ENCODE results near the gene KRT33B. TPM values are rescaled to one million over a fixed set of nuclear protein-coding genes. Genes with fewer than 3 reads are reported as not detected.

The KRT33B gene
- total and polyA plus RNA-seq, 7 donors, result not detected

GRCh38 chr17:41326173-41327145, 43.2 kb downstream of the KRT33B start:
- Histone ChIP-seq H3K36me3 (ENCODE audit: insufficient read depth in 1 of 2, low read depth in 1 of 2) (no peaks in the 10 kb centered on the region), H3K27ac (no peak overlapping the region), H3K27me3 (ENCODE audit: insufficient read depth in 3 of 3, low read length in 2 of 3) (no peaks in the 10 kb centered on the region), H3K4me1 (no peaks in the 10 kb centered on the region), H3K9me3 (no peaks in the 10 kb centered on the region), H3K4me3 (no peak overlapping the region)
- DNase-seq (no peak), ATAC-seq (no peak)
- intact Hi-C loops (cut with DNase I), result loop anchor here (10.0 kb wide), 2 partner anchors 422 to 522 kb away; no protein-coding TSS in a partner anchor
- 85 to 88% (median 87%) methylated on average over 18 of the region's 18 CpGs for WGBS, 3 donors
- no peak for TF ChIP-seq CTCF (IDR thresholded peaks at IDR 0.05)

GRCh38 chr17:41325611-41326010, 44.0 kb downstream of the KRT33B start:
- ATAC-seq (no peak), DNase-seq (no peak)
- no peak overlapping the region for H3K4me3 ChIP-seq
- no peak for TF ChIP-seq CTCF (IDR thresholded peaks at IDR 0.05)
- H3K27me3 ChIP-seq (ENCODE audit: insufficient read depth in 3 of 3, low read length in 2 of 3), result no peaks in the 10 kb centered on the region
- H3K27ac ChIP-seq, result no peak overlapping the region
- intact Hi-C loops (cut with DNase I), result loop anchor here (10.0 kb wide), 2 partner anchors 421 to 521 kb away; no protein-coding TSS in a partner anchor
- no peaks in the 10 kb centered on the region for H3K4me1 ChIP-seq
- 76 to 89% (median 79%) methylated on average over 5 to 6 of the region's 6 CpGs for WGBS, 3 donors
- H3K36me3 ChIP-seq (ENCODE audit: insufficient read depth in 1 of 2, low read depth in 1 of 2), result no peaks in the 10 kb centered on the region
- H3K9me3 ChIP-seq, result no peaks in the 10 kb centered on the region

- Histone ChIP-seq H3K27me3 (ENCODE audit: insufficient read depth in 3 of 3, low read length in 2 of 3) (no peaks in the 10 kb centered on the region), H3K4me1 (no peaks in the 10 kb centered on the region), H3K4me3 (no peak overlapping the region), H3K36me3 (ENCODE audit: insufficient read depth in 1 of 2, low read depth in 1 of 2) (no peaks in the 10 kb centered on the region), H3K9me3 (no peaks in the 10 kb centered on the region), H3K27ac (no peak overlapping the region)
- TF ChIP-seq CTCF (IDR thresholded peaks at IDR 0.05), result no peak
- ATAC-seq, result no peak
- DNase-seq, result no peak
- intact Hi-C loops (cut with DNase I), result loop anchor here (10.0 kb wide), 2 partner anchors 420 to 520 kb away; no protein-coding TSS in a partner anchor
- 79 to 84% (median 83%) methylated on average over 10 of the region's 10 CpGs for WGBS, 3 donors
Measured at GRCh38 chr17:41325126-41325525, 44.5 kb downstream of the KRT33B start.

- intact Hi-C loops (cut with DNase I), result loop anchor here (10.0 kb wide), 2 partner anchors 420 to 520 kb away; no protein-coding TSS in a partner anchor
- Histone ChIP-seq H3K9me3 (no peaks in the 10 kb centered on the region), H3K27me3 (ENCODE audit: insufficient read depth in 3 of 3, low read length in 2 of 3) (no peaks in the 10 kb centered on the region), H3K27ac (no peak overlapping the region), H3K4me3 (no peak overlapping the region), H3K36me3 (ENCODE audit: insufficient read depth in 1 of 2, low read depth in 1 of 2) (no peaks in the 10 kb centered on the region), H3K4me1 (no peaks in the 10 kb centered on the region)
- 72 to 75% (median 74%) methylated on average over 14 to 16 of the region's 16 CpGs for WGBS, 3 donors
- ATAC-seq, result peak in 1 of 4 donors; percentile 27
- no peak for DNase-seq
- no peak for TF ChIP-seq CTCF (IDR thresholded peaks at IDR 0.05)
Measured at GRCh38 chr17:41324180-41325075, 45.2 kb downstream of the KRT33B start.
